CD4-positive, alpha-beta T cell treated with Interleukin-15 for 4 hours (primary cell): ENCODE measurements around the gene POMT2.
"Not testable (repeated sequence)": the region's sequence is repeated elsewhere in the genome, so short reads cannot be mapped to it uniquely, and the experiment has no call there.

Experiments
- DNase-seq: peaks from one replicate; pipeline ENCODE4 v3.0.0-alpha.2; 2020; ENCODE audit warnings: low spot score

POMT2 gene

GRCh38 chr14:77320238-77320935 lies at the start of gene POMT2:
TSS of gene POMT2 (minus strand) at chr14:77320883. CDS start at chr14:77320681, 202 bp downstream.
- peak; percentile 93 for DNase-seq

GRCh38 chr14:77369285-77369684 lies 48.6 kb upstream of the POMT2 start:
- peak; percentile 15 for DNase-seq

DNA sequence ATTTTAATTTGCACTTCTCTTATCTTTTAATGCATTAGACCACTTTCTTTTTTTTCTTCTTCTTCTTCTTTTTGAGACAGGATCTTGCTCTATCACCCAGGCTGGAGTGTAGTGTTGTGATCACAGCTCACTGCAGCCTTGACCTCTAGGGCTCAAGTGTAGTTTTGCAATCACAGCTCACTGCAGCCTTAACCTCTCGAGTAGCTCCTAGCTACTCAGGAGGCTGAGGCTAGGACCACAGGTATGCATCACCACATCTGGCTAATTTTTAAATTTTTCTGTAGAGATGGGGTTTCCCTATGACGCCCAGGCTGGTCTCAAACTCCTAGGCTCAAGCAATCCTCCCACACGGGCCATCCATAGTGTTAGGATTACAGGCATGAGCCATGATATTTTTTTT lies 43.5 kb upstream of the POMT2 start:
- DNase-seq, result no peak

DNA sequence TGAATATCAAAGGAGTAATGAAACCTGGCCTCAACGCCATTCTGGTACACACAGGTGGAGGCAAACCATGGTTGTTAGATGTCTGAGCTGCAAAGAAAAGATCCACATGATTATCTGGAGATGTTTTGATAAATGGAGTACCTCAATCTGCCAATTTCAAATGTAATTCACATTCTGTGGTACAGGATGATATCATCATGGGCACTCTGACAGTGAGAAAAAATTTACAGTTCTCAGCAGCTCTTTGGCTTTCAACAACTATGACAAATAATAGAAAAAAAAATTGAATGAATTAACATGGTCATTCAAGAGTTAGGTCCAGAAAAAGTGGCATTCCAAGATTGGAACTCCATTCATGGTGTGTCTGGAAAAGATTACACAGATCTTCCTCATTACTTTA lies 38.9 kb upstream of the POMT2 start:
- no peak for DNase-seq

GRCh38 chr14:77356899-77357298 lies 36.2 kb upstream of the POMT2 start:
- DNase-seq, result no peak

GRCh38 chr14:77355811-77356210 lies 35.1 kb upstream of the POMT2 start:
- no peak for DNase-seq

- no peak for DNase-seq
These were observed 32.9 kb upstream of the POMT2 start for GRCh38 chr14:77353469-77354141.

GRCh38 chr14:77347751-77348150 lies 27.1 kb upstream of the POMT2 start:
- no peak for DNase-seq

DNA sequence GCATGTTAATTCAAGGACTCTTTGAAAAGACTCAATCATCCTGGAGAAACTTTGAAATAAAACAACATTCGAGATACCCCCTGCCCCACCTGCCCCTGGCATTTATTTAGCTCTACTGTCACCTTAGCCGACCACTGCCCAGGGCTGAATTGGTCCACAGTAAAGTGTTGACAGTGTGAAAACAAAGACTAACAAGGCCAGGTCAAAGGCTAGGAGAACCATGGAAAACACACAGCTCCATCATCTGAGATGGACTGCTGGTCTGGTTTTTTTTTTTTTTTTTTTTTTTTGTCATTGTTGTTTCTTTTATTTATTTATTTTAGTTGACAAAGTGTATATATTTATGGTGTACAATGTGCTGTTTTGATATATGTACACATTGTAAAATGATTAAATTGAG lies 25.8 kb upstream of the POMT2 start:
- DNase-seq, result no peak

DNA sequence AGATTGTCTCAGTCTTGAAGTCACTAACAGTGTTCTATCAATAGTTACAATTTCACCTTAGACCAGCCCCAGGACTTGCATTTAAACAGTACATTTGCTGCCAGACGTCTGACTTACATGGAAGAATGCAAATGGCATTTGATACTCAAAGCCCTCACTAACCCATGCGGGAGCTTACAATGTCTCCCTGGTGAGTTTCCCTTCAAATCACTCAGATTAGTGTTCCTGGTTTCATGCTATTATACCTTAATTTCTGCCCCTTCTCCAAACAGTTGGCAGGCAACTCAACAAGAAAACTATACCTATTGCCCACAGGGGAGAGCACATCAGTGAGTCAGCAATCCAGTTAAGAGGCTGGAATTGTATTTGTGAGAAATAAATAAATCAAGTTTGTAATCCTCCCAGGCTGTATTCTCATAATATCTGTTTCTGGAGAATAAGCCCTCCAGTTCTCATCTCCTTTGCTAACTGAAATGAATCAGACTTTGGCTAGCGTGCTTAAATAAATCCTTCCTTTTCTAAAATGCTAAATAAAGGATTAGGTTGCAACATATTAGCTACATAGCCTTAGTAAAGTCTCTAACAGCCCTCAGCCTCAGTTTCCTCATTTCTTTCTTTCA lies 23.8 kb upstream of the POMT2 start:
- no peak for DNase-seq

GRCh38 chr14:77343662-77344061 lies 23.0 kb upstream of the POMT2 start:
- DNase-seq, result no peak

DNA sequence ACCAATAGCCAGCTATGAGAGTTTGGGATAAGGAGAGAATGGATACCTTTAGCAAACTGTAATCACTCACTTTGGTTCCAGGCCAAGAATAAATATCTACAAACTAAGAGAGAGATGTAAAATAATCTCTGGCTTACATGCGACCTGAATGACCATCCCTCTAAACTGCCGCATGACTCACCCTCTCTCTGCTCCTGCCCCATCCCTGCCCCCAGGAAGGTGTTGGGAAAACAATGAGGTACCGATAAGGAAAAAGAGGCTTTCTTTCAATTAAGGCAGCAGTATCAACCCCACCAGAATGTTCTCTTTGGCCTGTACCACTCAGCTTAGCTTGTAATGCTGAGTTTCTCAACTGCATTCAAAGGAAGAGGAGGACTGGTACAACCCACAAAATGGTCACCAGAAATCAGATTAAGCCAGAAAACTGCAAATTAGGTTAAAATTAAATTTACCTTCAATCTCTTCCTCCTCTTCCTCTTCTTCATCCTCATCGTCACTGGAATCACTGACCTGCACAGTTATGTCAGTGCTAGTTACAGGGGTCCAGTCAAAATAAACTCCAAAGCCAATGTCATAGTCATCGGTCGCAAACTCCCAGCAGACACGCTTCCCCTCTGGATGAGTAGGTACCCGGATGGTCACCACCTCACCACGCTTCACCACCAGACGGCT lies 22.2 kb upstream of the POMT2 start:
- DNase-seq, result no peak

- DNase-seq, result no peak
These were observed 19.7 kb upstream of the POMT2 start for GRCh38 chr14:77340389-77340788.

GRCh38 chr14:77339407-77339806 lies 18.7 kb upstream of the POMT2 start:
- DNase-seq, result no peak

- no peak for DNase-seq
These were observed 17.6 kb upstream of the POMT2 start for GRCh38 chr14:77338302-77338701.

DNA sequence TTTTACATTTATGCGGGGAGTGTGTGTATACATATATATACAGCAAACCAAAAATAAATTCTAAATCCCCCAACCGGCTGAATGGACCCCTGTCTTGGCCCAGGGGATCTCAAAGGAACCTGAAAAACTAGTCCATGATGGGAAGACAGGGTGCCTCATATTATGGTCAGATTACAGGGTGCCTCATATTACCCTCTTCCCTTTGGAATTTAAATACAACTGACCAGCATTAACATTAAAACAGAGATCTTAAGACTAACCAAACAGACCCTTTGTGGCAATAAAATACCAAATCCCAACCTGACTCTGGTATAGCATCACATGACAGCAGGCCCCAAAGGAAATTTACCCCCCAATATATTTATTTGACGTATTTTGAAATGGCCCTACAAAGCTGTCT lies 17.2 kb upstream of the POMT2 start:
- no peak for DNase-seq

DNA sequence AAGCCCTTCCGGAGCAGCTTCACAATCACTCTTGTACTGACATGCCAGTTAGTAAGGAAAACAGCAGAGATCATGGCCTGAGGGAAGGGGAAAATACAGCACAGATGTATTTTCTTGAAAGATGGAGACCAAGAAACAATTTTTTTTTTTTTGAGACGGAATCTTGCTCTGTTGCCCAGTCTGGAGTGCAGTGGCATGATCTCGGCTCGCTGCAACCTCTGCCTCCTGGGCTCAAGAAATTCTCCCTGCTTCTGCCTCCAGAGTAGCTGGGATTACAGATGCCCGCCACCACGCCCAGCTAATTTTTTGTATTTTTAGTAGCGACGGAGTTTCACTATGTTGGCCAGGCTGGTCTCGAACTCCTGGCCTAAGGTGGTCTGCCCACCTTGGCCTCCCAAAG lies 16.6 kb upstream of the POMT2 start:
- DNase-seq, result not testable (repeated sequence)

- DNase-seq, result no peak
These were observed 14.9 kb upstream of the POMT2 start for GRCh38 chr14:77335576-77335975.

DNA sequence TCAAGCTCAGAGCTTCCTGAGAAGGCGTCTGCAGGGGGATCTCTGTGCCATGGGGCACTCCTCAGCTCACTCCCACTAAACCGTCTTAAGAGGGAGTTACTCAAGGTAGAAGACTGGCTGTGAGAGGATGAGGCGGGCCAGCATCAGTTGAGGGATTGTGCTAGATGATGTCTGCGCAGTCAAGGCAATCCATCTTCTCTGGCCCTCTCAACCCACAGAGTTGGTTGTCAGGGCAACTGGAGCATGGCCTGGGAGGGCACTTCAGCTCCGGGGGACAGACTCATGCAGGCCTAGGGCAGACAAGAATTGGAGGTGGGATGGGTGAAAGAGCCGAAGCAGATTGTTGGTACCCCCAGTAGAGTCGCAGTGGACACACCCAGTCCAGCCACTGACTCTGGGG lies 9.2 kb upstream of the POMT2 start:
- DNase-seq, result no peak

- no peak for DNase-seq
These were observed 6.4 kb upstream of the POMT2 start for GRCh38 chr14:77327111-77327510.

GRCh38 chr14:77325746-77326094 lies 5.0 kb upstream of the POMT2 start:
- DNase-seq, result no peak

- no peak for DNase-seq
These were observed 4.4 kb upstream of the POMT2 start for GRCh38 chr14:77324816-77325745.
